GM12801 (cell line): ENCODE measurements around the gene LST1.

ENCODE experiments used
- TF ChIP-seq, protein P1 (sequence below): IDR thresholded peaks from one replicate; pipeline ENCODE4 v1.5.1; 2011; ENCODE audit warnings: control low read depth; ENCODE audit not compliant: insufficient read length; ENCODE audit errors: extremely low read depth

The LST1 gene

DNA sequence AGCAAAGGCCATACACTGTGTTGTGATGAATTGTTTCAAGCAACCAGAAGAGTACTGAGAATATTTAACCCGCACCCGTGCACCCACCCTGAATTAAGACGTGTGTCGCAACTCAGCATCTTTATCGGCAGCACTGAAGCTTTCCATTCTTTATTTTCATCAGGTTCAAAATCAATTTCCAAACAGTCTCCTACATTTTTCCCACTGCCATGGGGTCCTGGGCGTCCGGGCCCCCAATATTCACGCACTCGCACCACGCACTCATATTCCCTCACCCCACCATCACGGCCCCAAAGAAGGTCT lies 5.7 kb upstream of the LST1 start:
- TF ChIP-seq, protein P1, sequence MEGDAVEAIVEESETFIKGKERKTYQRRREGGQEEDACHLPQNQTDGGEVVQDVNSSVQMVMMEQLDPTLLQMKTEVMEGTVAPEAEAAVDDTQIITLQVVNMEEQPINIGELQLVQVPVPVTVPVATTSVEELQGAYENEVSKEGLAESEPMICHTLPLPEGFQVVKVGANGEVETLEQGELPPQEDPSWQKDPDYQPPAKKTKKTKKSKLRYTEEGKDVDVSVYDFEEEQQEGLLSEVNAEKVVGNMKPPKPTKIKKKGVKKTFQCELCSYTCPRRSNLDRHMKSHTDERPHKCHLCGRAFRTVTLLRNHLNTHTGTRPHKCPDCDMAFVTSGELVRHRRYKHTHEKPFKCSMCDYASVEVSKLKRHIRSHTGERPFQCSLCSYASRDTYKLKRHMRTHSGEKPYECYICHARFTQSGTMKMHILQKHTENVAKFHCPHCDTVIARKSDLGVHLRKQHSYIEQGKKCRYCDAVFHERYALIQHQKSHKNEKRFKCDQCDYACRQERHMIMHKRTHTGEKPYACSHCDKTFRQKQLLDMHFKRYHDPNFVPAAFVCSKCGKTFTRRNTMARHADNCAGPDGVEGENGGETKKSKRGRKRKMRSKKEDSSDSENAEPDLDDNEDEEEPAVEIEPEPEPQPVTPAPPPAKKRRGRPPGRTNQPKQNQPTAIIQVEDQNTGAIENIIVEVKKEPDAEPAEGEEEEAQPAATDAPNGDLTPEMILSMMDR: no peak

DNA sequence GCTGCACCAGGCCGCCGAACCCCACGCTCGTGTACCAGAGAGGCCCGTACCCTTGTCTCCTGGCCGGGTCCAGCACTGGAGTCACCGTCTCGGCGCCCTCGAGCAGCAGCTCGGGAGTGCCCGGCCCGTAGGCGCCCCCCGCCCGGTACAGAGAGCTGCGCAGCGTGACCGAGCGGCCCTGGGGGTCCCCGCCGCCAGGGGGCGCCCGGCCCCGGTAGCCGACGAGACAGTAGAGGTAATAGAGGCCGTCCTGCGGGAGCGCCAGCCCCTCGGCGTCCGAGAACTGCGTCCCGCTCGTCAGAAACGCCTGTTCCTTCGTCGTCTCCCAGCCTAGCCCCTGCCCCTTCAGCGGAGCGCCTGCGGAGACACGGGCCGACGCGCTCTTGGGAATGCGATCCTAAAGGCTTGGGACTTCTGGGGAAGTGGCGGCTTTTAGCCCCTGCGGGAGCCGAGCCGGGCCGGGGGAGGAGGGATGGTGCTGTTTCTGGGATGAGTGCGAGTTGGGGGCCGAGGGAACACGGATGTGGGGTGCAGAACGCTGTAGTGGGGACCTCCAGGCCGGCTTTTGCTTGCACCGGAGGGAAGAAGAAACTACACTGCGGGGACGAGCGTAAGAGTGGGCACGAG lies 5.2 kb upstream of the LST1 start:
- TF ChIP-seq, protein P1: no peak

DNA sequence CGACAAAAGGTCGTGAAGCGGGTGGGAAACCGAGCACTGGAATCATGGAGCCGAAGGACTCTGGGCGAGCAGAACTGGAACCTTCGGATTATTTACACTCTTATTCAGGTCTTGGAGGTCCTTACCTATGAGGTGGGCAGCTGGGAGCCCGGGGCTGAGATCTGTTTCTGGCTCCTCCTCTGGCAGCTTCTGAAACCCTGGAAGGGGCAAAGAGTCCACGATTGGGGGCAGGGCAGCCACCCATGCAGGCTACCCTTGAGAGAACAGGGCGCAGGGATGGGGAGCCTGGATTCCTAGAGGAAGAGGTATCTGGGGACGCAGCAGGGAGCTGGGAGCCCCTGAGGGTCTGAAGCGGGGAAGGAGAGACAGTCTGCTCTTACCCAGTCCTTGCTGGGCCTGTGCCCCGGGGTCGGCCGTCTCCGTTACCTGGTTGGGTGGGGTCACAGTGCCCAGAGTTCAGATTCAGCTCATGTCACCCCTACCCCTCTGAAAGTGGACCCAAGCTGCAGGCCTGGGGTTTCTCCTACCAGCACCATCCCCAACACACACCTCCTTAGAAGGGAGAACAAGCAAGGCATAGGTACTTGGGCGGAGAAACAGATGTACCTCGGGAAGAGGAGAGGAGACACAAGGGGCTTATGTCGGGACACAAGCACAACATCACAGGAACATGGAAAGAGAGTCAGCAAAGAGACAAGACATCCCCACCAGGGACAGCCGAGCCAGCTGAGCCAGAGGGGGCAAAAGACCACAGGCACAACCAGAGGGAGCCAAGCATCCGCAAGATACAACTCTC lies 4.4 kb upstream of the LST1 start:
- TF ChIP-seq, protein P1: no peak

DNA sequence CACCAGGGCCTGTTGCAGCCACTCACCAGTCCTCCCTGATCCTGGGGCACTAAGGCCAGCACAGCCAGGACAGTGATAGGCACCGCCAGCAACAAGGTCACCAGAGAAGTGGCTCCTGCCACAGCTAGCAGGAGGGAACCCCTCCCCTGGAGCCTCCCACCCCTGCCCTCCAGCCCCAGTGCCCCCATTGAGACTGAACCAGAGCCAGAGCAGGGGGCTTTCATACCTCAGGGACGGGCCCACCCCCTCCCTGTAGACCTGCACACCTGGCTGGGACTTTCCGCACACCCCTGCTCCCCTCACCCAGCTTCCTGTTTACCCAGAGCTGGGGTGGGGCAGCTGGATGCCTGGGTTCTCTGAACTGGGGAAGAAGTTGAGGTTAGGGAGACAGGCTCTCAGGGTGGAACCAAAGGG lies 3.8 kb upstream of the LST1 start, which contains the start of gene LTB:
Gene LTB (minus strand): TSS at position 195 of the 414 bp plus-strand sequence. CDS start 7 bp downstream, at position 188.
- TF ChIP-seq, protein P1: no peak

DNA sequence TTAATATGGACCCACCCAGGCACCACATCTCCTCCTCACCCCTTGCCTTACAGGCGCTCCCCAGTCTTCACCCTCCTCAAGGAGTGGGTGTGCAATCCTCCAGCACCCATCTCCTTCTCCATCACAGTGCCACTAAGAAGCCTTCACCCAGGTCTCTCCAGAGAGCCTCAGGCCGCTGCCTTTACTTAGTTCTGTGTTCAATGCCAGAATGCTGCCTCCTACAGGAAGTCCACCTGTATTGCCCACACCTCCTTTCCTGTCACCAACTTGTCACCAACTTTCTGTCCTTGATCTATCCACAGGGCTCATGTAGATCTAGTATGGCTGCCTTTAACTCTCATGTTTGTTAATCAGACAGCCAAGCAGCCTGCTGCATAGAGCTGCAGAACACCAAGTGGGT lies 586 bp upstream of the LST1 start:
- TF ChIP-seq, protein P1: no peak

DNA sequence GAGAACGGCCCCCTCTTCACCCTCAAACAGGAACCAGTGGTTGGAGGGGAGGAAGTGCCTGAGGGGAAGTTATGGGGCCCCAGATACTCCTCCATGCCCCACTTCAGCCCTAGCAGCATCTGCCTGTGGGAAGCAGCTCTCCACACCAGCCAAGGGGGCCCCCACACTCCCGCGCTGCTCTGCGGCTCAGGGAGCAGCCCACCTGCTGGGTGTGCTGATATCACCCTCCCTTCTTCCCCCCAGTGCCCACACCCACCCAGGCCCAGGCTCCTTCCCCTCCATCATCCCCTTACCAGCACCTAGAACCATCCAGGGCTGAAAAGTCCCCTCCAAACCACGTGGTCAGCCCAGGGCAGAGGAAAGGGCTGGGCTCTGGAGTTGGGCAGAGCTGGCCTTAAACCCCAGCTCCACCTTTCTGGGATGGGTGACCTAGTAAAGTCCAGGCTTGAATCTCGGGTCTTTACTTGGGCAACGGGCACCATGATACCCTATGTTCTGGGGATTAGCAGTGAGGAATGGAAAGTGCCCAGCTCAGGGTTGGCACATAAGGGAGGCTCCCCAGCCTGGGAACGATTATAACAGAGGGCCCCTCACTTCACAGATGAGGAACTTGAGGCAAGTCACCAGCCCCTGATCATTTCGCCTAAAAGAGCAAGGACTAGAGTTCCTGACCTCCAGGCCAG lies 663 bp downstream of the LST1 start:
- TF ChIP-seq, protein P1: no peak
